22Rv1 (cell line): ENCODE results near the gene TSC22D4.
"Not testable (repeated sequence)": the region's sequence is repeated elsewhere in the genome, so short reads cannot be mapped to it uniquely, and the experiment has no call there.

ENCODE experiments used
- CTCF ChIP-seq: fragments of 450-650 bp; IDR thresholded peaks from 2 replicates; pipeline ENCODE4 v1.5.1; 2017; ENCODE audit warnings: mild to moderate bottlenecking
- ZFX ChIP-seq: fragments of 450-650 bp; IDR thresholded peaks from 2 replicates; pipeline ENCODE4 v1.6.1; 2017; ENCODE audit warnings: antibody characterized with exemption, borderline replicate concordance

- TF ChIP-seq CTCF, ZFX: not testable (repeated sequence)
Observed at GRCh38 chr7:100528108-100528866, 49.3 kb upstream of the TSC22D4 start.
